GM12865 (cell line): Measurements from ENCODE around the gene PRDM16.

Experiments
- DNase-seq: peaks from one replicate; pipeline ENCODE4 v3.0.0; 2010; ENCODE audit warnings: low read depth
- H3K4me3 ChIP-seq: 2 replicates; pipeline ENCODE4 v1.5.1; 2011; ENCODE audit warnings: mild to moderate bottlenecking, low read depth, low read length, control low read depth
- TF ChIP-seq, protein P1 (sequence below): IDR thresholded peaks from 2 replicates; pipeline ENCODE4 v1.5.1; 2011; ENCODE audit warnings: low read length, control low read depth, low read depth, inconsistent platforms; ENCODE audit not compliant: insufficient read depth; ENCODE audit errors: missing control alignments

Gene PRDM16

GRCh38 chr1:3479511-3480368 lies 410.7 kb downstream of the PRDM16 start:
- H3K4me3 ChIP-seq: no peak overlapping the region
- no peak for DNase-seq
- TF ChIP-seq, protein P1, sequence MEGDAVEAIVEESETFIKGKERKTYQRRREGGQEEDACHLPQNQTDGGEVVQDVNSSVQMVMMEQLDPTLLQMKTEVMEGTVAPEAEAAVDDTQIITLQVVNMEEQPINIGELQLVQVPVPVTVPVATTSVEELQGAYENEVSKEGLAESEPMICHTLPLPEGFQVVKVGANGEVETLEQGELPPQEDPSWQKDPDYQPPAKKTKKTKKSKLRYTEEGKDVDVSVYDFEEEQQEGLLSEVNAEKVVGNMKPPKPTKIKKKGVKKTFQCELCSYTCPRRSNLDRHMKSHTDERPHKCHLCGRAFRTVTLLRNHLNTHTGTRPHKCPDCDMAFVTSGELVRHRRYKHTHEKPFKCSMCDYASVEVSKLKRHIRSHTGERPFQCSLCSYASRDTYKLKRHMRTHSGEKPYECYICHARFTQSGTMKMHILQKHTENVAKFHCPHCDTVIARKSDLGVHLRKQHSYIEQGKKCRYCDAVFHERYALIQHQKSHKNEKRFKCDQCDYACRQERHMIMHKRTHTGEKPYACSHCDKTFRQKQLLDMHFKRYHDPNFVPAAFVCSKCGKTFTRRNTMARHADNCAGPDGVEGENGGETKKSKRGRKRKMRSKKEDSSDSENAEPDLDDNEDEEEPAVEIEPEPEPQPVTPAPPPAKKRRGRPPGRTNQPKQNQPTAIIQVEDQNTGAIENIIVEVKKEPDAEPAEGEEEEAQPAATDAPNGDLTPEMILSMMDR: no peak

- H3K4me3 ChIP-seq: no peak overlapping the region
- DNase-seq: no peak
- TF ChIP-seq, protein P1: no peak
These were observed 411.3 kb downstream of the PRDM16 start for GRCh38 chr1:3480369-3480719.

DNA sequence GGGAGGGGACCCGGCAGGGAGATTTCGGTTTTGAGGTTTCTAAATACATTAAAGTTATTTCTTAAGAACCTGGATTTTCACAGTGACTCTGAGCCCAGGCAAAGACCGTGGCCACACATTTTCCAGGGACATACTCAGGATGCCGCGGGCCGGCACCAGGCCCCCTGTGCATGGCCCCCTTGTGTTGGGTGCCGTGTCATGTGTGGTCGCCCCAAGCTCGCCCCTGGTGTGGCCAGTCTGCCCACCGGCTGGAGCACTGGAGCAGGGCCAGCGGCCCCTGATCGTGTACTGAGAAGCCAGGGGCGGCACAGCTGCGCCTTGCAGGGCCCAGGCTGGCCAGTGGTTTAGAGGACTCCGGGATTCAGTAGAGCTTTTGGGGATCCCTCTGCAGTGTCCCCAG lies 412.0 kb downstream of the PRDM16 start:
- TF ChIP-seq, protein P1: no peak
- H3K4me3 ChIP-seq: no peak overlapping the region
- no peak for DNase-seq

DNA sequence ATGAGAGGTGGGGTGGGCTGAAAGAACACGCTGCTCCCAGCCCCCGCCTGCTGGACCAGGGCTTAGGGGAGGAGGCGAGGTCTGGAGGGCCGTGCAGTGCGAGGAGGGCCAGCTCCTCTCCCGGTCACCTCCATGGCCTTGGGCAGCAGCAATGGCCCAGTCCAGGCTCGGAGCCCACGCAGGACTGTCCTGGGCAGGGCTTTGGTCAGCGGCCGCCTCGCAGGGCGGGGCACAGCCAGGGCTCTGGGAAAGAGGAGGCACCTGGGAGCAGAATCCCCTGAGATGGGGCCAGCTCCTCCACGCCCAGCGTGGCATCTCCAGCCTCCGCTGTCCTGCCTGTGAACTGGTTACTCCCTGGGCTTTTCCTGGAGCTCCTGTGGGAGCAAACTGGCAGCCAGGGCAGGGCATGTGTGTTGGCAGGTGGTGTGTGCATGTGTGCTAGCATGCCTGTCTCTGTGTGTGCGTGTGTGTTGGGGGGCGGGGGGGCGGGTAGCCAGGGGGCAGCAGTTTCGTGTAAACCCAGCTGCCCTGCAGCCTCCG lies 412.9 kb downstream of the PRDM16 start:
- no peak for DNase-seq
- H3K4me3 ChIP-seq: no peak overlapping the region
- TF ChIP-seq, protein P1: no peak

GRCh38 chr1:3482378-3482849 lies 413.4 kb downstream of the PRDM16 start:
- TF ChIP-seq, protein P1: peak; percentile 39
- H3K4me3 ChIP-seq: no peak overlapping the region
- no peak for DNase-seq

DNA sequence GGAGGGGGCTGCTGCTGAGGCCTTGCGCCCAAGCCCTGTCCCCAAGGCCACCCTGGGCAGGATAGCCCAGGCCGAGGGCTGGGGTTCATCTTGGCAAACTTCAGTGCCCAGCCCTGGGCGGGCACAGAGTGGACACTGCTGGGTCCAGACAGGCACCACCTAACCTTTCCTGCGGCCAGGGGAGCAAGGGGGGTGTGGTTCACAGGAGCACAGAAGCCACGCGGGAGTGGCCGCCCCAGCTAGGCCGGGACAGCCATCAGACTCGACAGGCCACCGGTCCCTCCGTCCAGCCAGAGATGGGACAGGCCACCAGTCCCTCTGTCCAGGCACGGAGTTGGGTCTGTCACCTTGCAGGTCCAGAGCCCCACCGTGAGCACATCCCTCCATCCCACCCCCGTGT lies 414.4 kb downstream of the PRDM16 start:
- TF ChIP-seq, protein P1: no peak
- no peak for DNase-seq
- H3K4me3 ChIP-seq: no peak overlapping the region
